Neuronal stem cell (in vitro differentiated cells): Measurements from ENCODE around the gene ST8SIA6.
A peak's percentile ranks its signal among the peaks of the same experiment; 100 is the strongest.

Experiments used
- DNase-seq: peaks from one replicate; pipeline ENCODE4 v3.0.0-alpha.2; 2013; ENCODE audit warnings: low spot score
- H2AFZ ChIP-seq: one replicate; pipeline ENCODE4 v1.6.1; 2013; ENCODE audit warnings: mild to moderate bottlenecking, low read length, inconsistent platforms
- H2AK5ac ChIP-seq: 2 replicates; pipeline ENCODE4 v1.6.1; 2013; ENCODE audit warnings: low read depth, mild to moderate bottlenecking, inconsistent platforms, low read length, moderate library complexity, mixed read lengths
- H2BK120ac ChIP-seq: 2 replicates; pipeline ENCODE4 v1.6.1; 2013; ENCODE audit warnings: low read depth, mild to moderate bottlenecking, inconsistent platforms, low read length, moderate library complexity, mixed read lengths
- H2BK12ac ChIP-seq: one replicate; pipeline ENCODE4 v1.6.1; 2013; ENCODE audit warnings: low read length, inconsistent platforms
- H2BK15ac ChIP-seq: 2 replicates; pipeline ENCODE4 v1.6.1; 2013; ENCODE audit warnings: mild to moderate bottlenecking, low read length, inconsistent platforms, mixed read lengths
- H2BK5ac ChIP-seq: one replicate; pipeline ENCODE4 v1.6.1; 2013; ENCODE audit warnings: inconsistent platforms, mild to moderate bottlenecking, low read length, moderate library complexity
- H3K14ac ChIP-seq: one replicate; pipeline ENCODE4 v1.6.1; 2013; ENCODE audit warnings: low read length, inconsistent platforms
- H3K18ac ChIP-seq: 2 replicates; pipeline ENCODE4 v1.6.1; 2013; ENCODE audit warnings: low read length, inconsistent platforms
- H3K23ac ChIP-seq: 2 replicates; pipeline ENCODE4 v1.6.1; 2013; ENCODE audit warnings: low read depth, mild to moderate bottlenecking, mixed read lengths, low read length, inconsistent platforms; ENCODE audit not compliant: poor library complexity
- H3K27ac ChIP-seq: replicated peaks from 3 replicates; pipeline ENCODE4 v1.5.1; 2013; ENCODE audit warnings: low read length, inconsistent platforms
- H3K27me3 ChIP-seq, 3 experiments: 2 replicates each; pipeline ENCODE4 v1.6.1; 2013; ENCODE audit warnings: low read length in 3 of 3, mild to moderate bottlenecking in 2 of 3, inconsistent platforms in 1 of 3, low read depth in 1 of 3, mixed read lengths in 1 of 3, moderate library complexity in 1 of 3; ENCODE audit not compliant: control insufficient read depth in 3 of 3, insufficient read depth in 3 of 3
- H3K36me3 ChIP-seq, 2 donors: replicated peaks in 1 of 2; 2 replicates each; pipeline ENCODE4 v1.6.1; 2013; ENCODE audit warnings: low read length in 2 of 2; ENCODE audit not compliant: control insufficient read depth in 2 of 2, insufficient read depth in 2 of 2
- H3K4ac ChIP-seq: 2 replicates; pipeline ENCODE4 v1.6.1; 2013; ENCODE audit warnings: inconsistent platforms, mild to moderate bottlenecking, low read length, moderate library complexity
- H3K4me1 ChIP-seq, 2 donors: 1 replicate in 1 of 2; 2 replicates in 1 of 2; pipeline ENCODE4 v1.6.1; 2013; ENCODE audit warnings: low read length in 2 of 2, low read depth in 1 of 2; ENCODE audit not compliant: control insufficient read depth in 2 of 2, insufficient read depth in 1 of 2
- H3K4me2 ChIP-seq: one replicate; pipeline ENCODE4 v1.6.1; 2013; ENCODE audit warnings: mild to moderate bottlenecking, low read length, inconsistent platforms; ENCODE audit not compliant: insufficient read depth, poor library complexity, severe bottlenecking
- H3K4me3 ChIP-seq, 2 donors: 2 replicates each; pipeline ENCODE4 v1.5.1; 2013; ENCODE audit warnings: low read length in 2 of 2, mild to moderate bottlenecking in 2 of 2, inconsistent platforms in 1 of 2, moderate library complexity in 1 of 2
- H3K79me1 ChIP-seq: one replicate; pipeline ENCODE4 v1.6.1; 2013; ENCODE audit warnings: low read depth, mild to moderate bottlenecking, inconsistent platforms, low read length, moderate library complexity
- H3K9ac ChIP-seq: one replicate; pipeline ENCODE4 v1.6.1; 2013; ENCODE audit warnings: mild to moderate bottlenecking, low read depth, low read length, inconsistent platforms; ENCODE audit not compliant: poor library complexity
- H3K9me3 ChIP-seq, 2 donors: replicated peaks in 1 of 2; 2 replicates each; pipeline versions ENCODE3 to v1.6.1; 2013; ENCODE audit warnings: low read length in 2 of 2, mild to moderate bottlenecking in 2 of 2, inconsistent platforms in 1 of 2, low read depth in 1 of 2, mixed read lengths in 1 of 2, moderate library complexity in 1 of 2; ENCODE audit not compliant: control insufficient read depth in 2 of 2, insufficient read depth in 1 of 2
- H4K8ac ChIP-seq: one replicate; pipeline ENCODE4 v1.6.1; 2013; ENCODE audit warnings: low read depth, mild to moderate bottlenecking, inconsistent platforms, low read length, moderate library complexity
- H4K91ac ChIP-seq: one replicate; pipeline ENCODE4 v1.6.1; 2013; ENCODE audit warnings: low read length, low read depth, mild to moderate bottlenecking, inconsistent platforms; ENCODE audit not compliant: poor library complexity
- WGBS, 2 donors: extraction: QIAGEN DNeasy Blood & Tissue Kit; methylation state at CpG; one replicate each; pipeline ENCODE4 v1.1.7; 2013; ENCODE audit warnings: missing lambda C conversion rate in 2 of 2, mixed read lengths in 1 of 2; ENCODE audit not compliant: insufficient read length in 2 of 2, insufficient replicate concordance in 1 of 2; ENCODE audit errors: extremely low coverage in 2 of 2; 5-methylcytosine and 5-hydroxymethylcytosine counted together

The ST8SIA6 gene

GRCh38 chr10:17435187-17435586 lies 19.2 kb downstream of the ST8SIA6 start:
- no peak overlapping the region for H3K4me3 ChIP-seq
- no peak overlapping the region for H3K9ac ChIP-seq
- H4K8ac ChIP-seq: no peak overlapping the region
- no peak overlapping the region for H3K4me2 ChIP-seq
- H3K23ac ChIP-seq: no peak overlapping the region
- H4K91ac ChIP-seq: no peak overlapping the region
- no peaks in the 10 kb centered on the region for H3K79me1 ChIP-seq
- H3K36me3 ChIP-seq: no peaks in the 10 kb centered on the region
- no peak overlapping the region for H3K4ac ChIP-seq
- no peaks in the 10 kb centered on the region for H3K4me1 ChIP-seq
- H3K9me3 ChIP-seq: no peaks in the 10 kb centered on the region
- H2AK5ac ChIP-seq: no peak overlapping the region
- H3K14ac ChIP-seq: no peak overlapping the region
- no peak overlapping the region for H3K27ac ChIP-seq
- peaks cover 0 to 4% (median 0%) of the 10 kb centered on the region in 3 experiments for H3K27me3 ChIP-seq
- no peak overlapping the region for H2BK5ac ChIP-seq
- no peak overlapping the region for H3K18ac ChIP-seq
- DNase-seq: no peak
- no peak overlapping the region for H2BK12ac ChIP-seq
- no peak overlapping the region for H2BK15ac ChIP-seq
- H2BK120ac ChIP-seq: no peak overlapping the region
- no peak overlapping the region for H2AFZ ChIP-seq

GRCh38 chr10:17432723-17433122 lies 21.7 kb downstream of the ST8SIA6 start:
- H3K4me2 ChIP-seq: no peak overlapping the region
- H3K36me3 ChIP-seq: no peaks in the 10 kb centered on the region
- no peak overlapping the region for H3K18ac ChIP-seq
- WGBS, 2 donors: no CpG with 5 or more reads among the region's 6 CpGs
- no peak overlapping the region for H2BK12ac ChIP-seq
- no peak overlapping the region for H3K27ac ChIP-seq
- no peak overlapping the region for H4K91ac ChIP-seq
- no peaks in the 10 kb centered on the region for H3K27me3 ChIP-seq
- H3K23ac ChIP-seq: no peak overlapping the region
- no peaks in the 10 kb centered on the region for H3K9me3 ChIP-seq
- H3K4me3 ChIP-seq: no peak overlapping the region
- H3K4me1 ChIP-seq: peaks cover 0 to 8% of the 10 kb centered on the region in 2 donors
- H2BK5ac ChIP-seq: no peak overlapping the region
- H2AFZ ChIP-seq: no peak overlapping the region
- H3K79me1 ChIP-seq: no peaks in the 10 kb centered on the region
- no peak for DNase-seq
- no peak overlapping the region for H3K4ac ChIP-seq
- no peak overlapping the region for H3K9ac ChIP-seq
- no peak overlapping the region for H4K8ac ChIP-seq
- H2AK5ac ChIP-seq: no peak overlapping the region
- H2BK15ac ChIP-seq: no peak overlapping the region
- H2BK120ac ChIP-seq: no peak overlapping the region
- H3K14ac ChIP-seq: no peak overlapping the region

- Histone ChIP-seq H3K36me3 (no peaks in the 10 kb centered on the region), H3K4me2 (no peak overlapping the region), H4K91ac (no peak overlapping the region), H3K4me1 (peaks cover 0 to 9% of the 10 kb centered on the region in 2 donors), H3K4me3 (no peak overlapping the region), H3K9ac (no peak overlapping the region), H2AK5ac (no peak overlapping the region), H4K8ac (no peak overlapping the region), H3K4ac (no peak overlapping the region), H2BK120ac (no peak overlapping the region), H2AFZ (no peak overlapping the region), H2BK15ac (no peak overlapping the region), H3K27me3 (no peaks in the 10 kb centered on the region), H3K9me3 (no peaks in the 10 kb centered on the region), H3K14ac (no peak overlapping the region), H2BK12ac (no peak overlapping the region), H3K18ac (no peak overlapping the region), H2BK5ac (no peak overlapping the region), H3K23ac (no peak overlapping the region), H3K27ac (no peak overlapping the region), H3K79me1 (no peaks in the 10 kb centered on the region)
- no peak for DNase-seq
- WGBS, 2 donors: no CpG with 5 or more reads among the region's 7 CpGs
These were observed 22.5 kb downstream of the ST8SIA6 start for GRCh38 chr10:17431871-17432311.

- no CpG with 5 or more reads among the region's 7 CpGs for WGBS, 2 donors
- no peak overlapping the region for H3K23ac ChIP-seq
- no peak overlapping the region for H3K4me3 ChIP-seq
- no peak overlapping the region for H3K14ac ChIP-seq
- no peak overlapping the region for H4K91ac ChIP-seq
- H3K4ac ChIP-seq: no peak overlapping the region
- no peak overlapping the region for H3K27ac ChIP-seq
- H2BK120ac ChIP-seq: no peak overlapping the region
- H2AK5ac ChIP-seq: no peak overlapping the region
- H3K18ac ChIP-seq: no peak overlapping the region
- no peaks in the 10 kb centered on the region for H3K79me1 ChIP-seq
- H3K9me3 ChIP-seq: no peaks in the 10 kb centered on the region
- no peak overlapping the region for H2BK15ac ChIP-seq
- no peak overlapping the region for H4K8ac ChIP-seq
- H3K36me3 ChIP-seq: no peaks in the 10 kb centered on the region
- H3K4me1 ChIP-seq: peaks cover 0 to 11% of the 10 kb centered on the region in 2 donors
- peak; percentile 58 for DNase-seq
- no peak overlapping the region for H2BK5ac ChIP-seq
- H2BK12ac ChIP-seq: no peak overlapping the region
- no peaks in the 10 kb centered on the region for H3K27me3 ChIP-seq
- H2AFZ ChIP-seq: no peak overlapping the region
- H3K4me2 ChIP-seq: no peak overlapping the region
- H3K9ac ChIP-seq: no peak overlapping the region
These were observed 23.6 kb downstream of the ST8SIA6 start for GRCh38 chr10:17430647-17431355.
